AG09319 (cell line): Measurements from ENCODE around the gene MCEMP1.
A peak's percentile ranks its signal among the peaks of the same experiment; 100 is the strongest.

ENCODE experiments used
- DNase-seq: peaks from one replicate; pipeline ENCODE4 v3.0.0-alpha.2; 2010; ENCODE audit warnings: low read depth; ENCODE audit errors: extremely low read depth
- TF ChIP-seq, protein P1 (sequence below): IDR thresholded peaks from 2 replicates; pipeline ENCODE4 v1.5.1; 2011; ENCODE audit warnings: low read depth, mild to moderate bottlenecking, inconsistent platforms, low read length, moderate library complexity

Gene MCEMP1

DNA sequence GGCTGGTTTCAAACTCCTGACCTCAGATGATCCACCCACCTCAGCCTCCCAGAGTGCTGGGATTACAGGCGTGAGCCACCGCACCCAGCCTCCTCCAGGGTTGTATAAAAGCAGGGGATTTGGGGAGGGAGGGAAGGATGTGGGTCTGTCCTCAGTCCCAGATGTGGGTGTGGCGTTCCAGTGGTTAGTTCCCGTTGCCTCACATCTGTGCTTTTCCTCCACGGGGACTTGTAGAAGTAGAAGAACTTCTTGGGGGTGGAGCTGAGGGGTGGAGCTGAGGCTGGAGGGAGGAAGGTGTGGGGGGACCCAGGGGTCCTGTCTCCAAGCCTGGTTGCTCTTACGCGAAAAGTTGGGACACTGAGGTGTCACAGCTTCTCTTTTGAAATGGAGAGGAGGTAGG lies 514 bp upstream of the MCEMP1 start:
- DNase-seq: no peak
- TF ChIP-seq, protein P1, sequence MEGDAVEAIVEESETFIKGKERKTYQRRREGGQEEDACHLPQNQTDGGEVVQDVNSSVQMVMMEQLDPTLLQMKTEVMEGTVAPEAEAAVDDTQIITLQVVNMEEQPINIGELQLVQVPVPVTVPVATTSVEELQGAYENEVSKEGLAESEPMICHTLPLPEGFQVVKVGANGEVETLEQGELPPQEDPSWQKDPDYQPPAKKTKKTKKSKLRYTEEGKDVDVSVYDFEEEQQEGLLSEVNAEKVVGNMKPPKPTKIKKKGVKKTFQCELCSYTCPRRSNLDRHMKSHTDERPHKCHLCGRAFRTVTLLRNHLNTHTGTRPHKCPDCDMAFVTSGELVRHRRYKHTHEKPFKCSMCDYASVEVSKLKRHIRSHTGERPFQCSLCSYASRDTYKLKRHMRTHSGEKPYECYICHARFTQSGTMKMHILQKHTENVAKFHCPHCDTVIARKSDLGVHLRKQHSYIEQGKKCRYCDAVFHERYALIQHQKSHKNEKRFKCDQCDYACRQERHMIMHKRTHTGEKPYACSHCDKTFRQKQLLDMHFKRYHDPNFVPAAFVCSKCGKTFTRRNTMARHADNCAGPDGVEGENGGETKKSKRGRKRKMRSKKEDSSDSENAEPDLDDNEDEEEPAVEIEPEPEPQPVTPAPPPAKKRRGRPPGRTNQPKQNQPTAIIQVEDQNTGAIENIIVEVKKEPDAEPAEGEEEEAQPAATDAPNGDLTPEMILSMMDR: no peak

GRCh38 chr19:7677669-7678311 lies 900 bp downstream of the MCEMP1 start:
- TF ChIP-seq, protein P1: no peak
- DNase-seq: no peak

DNA sequence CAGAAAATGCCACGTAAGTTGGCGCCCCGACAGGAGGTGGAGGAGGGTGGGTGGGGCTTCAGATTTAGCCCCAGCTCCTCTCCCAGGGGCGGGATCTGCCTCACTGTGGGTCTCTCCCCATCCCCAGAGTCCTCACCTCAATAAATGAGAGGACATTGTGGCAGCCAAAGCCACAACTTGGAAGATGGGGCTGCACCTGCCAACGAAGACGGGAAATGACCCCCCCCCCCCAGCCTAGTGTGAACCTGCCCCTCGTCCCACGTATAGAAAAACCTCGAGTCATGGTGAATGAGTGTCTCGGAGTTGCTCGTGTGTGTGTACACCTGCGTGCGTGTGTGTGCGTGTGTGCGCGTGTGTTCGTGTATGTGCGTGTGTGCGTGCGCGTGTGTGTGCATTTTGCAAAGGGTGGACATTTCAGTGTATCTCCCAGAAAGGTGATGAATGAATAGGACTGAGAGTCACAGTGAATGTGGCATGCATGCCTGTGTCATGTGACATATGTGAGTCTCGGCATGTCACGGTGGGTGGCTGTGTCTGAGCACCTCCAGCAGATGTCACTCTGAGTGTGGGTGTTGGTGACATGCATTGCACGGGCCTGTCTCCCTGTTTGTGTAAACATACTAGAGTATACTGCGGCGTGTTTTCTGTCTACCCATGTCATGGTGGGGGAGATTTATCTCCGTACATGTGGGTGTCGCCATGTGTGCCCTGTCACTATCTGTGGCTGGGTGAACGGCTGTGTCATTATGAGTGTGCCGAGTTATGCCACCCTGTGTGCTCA lies 2.3 kb downstream of the MCEMP1 start:
- DNase-seq: no peak
- TF ChIP-seq, protein P1: no peak

DNA sequence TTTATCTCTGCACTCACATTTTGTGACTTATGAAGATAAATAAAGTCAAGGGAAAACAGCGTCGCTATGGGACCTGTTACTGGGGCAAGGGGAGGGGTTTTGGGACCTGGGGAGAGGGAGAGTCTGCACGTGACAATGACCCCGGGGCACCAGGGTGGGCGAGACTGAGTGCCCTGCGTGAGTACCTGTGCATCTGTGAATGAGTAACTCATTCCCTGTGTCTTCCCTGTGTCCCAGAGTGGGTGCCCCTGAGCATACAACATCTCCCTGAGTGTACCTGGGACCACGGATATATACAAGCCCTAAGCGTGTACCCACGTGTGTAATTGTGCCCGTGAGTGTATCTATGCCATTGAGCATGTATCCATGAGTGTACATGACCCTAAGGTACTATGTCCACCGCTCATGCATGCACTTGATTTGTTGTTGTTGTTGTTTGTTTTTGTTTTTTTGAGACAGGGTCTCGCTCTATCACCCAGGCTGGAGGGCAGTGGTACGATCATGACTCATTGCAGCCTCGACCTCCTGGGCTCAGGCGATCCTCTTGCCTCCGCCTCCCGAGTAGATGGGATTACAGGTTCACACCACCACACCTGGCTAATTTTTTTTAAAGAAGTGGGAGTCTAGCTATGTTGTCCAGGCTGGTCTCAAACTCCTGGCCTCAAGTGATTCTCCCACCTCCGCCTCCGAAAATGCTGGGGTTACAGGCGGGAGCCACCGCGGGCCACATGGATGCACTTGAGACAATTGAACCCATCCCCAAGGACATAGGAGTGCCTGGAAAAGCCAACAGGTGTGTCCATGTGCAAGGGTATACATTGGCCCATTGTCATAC lies 3.1 kb downstream of the MCEMP1 start:
- no peak for DNase-seq
- TF ChIP-seq, protein P1: no peak

- peak; percentile 42 for DNase-seq
- TF ChIP-seq, protein P1: peak; percentile 43
These were observed 3.9 kb downstream of the MCEMP1 start, which contains the start of gene TRAPPC5 for GRCh38 chr19:7680606-7681339. TSS of gene TRAPPC5 (plus strand) at chr19:7680833. CDS start at chr19:7682254, 1,421 bp downstream.

DNA sequence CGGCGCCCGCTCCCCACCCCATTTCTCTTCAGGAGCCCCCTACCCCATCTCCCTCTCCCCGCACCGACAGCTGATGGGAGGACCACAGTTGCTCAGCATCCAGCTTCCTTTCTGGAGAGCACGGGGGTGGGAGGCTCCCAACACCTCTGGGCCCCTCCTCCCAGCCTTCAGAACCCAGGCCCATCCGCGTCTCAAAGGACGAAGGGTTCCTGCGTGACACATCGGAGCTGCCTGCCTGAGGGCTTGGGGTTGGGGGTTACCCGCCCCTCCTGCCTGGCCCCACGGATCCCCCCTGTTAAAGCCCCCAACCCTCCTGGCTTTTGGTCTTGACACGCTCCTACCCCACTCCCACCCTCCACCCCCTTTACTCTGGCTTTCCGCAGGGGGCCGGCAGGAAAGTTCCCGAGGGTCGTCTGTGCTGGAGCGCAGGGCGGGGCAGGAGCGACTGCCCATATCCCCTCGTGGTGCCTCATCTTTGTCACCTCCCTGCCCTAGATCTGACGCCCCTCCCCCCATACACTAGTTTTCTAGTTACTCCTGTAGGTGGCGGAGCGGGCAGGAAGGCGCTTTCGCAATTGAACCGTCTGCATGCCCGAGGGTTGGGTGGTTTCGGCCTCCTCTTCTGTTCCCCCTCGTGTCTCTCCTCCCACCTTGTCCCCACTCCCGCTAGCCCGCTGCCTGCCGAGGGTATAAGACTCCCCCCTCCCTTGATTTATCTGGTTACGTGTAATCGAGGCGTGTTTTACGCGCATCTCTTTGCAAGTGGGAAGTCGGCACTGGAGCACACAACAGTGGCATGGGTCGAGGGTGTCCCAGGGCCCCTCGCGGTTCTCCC lies 4.7 kb downstream of the MCEMP1 start:
- TF ChIP-seq, protein P1: peak; percentile 68
- DNase-seq: peak; percentile 44
